ENCODE data around the gene ISOC2.

Gene ISOC2

DNA sequence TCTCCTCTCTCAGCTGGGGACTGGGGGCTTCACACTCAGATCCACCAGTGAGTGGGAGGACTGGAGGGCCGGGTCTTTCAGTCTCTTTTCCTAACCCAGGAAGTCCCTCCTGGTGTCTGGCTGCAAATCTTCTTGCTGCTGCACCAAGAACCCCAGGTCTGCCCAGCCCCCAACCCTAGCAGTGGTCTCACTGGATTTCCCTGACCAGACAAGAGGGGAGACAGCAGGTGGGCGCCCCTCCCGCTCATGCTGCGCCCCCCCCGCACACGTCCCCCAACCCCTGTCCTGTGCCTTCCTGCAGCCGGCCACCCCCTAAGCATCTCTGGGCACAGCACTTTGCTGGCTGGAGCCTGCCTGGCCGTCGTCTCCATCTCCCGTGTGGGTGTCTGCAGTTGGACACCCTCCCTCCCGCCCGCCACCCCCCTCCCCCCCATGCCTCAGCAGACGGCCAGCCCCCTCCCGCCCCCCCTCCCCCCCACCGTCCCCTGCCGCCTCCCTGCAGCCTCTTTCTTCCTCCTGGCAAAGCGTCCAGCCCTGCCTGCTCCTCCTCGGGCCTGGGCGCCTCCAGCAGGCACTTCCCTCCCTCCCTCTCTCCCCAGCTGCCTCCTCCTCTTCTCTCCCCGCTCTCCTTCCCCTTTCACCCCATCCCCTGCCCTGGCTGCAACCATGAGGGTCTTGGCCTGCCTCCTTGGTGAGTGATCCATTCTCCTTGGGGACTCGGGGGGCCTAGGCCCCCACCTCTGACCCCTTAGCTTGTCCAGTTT is 26.7 kb upstream of the ISOC2 start, which contains the start of gene SSC5D:
SSC5D (plus strand) TSS at position 513 of the 764 bp plus-strand sequence; CDS start at position 667, 154 bp downstream.
- DNase-seq (ENCODE audit: extremely low read depth, low read depth) = no peak
- TF ChIP-seq, protein P1, sequence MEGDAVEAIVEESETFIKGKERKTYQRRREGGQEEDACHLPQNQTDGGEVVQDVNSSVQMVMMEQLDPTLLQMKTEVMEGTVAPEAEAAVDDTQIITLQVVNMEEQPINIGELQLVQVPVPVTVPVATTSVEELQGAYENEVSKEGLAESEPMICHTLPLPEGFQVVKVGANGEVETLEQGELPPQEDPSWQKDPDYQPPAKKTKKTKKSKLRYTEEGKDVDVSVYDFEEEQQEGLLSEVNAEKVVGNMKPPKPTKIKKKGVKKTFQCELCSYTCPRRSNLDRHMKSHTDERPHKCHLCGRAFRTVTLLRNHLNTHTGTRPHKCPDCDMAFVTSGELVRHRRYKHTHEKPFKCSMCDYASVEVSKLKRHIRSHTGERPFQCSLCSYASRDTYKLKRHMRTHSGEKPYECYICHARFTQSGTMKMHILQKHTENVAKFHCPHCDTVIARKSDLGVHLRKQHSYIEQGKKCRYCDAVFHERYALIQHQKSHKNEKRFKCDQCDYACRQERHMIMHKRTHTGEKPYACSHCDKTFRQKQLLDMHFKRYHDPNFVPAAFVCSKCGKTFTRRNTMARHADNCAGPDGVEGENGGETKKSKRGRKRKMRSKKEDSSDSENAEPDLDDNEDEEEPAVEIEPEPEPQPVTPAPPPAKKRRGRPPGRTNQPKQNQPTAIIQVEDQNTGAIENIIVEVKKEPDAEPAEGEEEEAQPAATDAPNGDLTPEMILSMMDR (IDR thresholded peaks at IDR 0.05; ENCODE audit: low read depth, low read length) = no peak

DNA sequence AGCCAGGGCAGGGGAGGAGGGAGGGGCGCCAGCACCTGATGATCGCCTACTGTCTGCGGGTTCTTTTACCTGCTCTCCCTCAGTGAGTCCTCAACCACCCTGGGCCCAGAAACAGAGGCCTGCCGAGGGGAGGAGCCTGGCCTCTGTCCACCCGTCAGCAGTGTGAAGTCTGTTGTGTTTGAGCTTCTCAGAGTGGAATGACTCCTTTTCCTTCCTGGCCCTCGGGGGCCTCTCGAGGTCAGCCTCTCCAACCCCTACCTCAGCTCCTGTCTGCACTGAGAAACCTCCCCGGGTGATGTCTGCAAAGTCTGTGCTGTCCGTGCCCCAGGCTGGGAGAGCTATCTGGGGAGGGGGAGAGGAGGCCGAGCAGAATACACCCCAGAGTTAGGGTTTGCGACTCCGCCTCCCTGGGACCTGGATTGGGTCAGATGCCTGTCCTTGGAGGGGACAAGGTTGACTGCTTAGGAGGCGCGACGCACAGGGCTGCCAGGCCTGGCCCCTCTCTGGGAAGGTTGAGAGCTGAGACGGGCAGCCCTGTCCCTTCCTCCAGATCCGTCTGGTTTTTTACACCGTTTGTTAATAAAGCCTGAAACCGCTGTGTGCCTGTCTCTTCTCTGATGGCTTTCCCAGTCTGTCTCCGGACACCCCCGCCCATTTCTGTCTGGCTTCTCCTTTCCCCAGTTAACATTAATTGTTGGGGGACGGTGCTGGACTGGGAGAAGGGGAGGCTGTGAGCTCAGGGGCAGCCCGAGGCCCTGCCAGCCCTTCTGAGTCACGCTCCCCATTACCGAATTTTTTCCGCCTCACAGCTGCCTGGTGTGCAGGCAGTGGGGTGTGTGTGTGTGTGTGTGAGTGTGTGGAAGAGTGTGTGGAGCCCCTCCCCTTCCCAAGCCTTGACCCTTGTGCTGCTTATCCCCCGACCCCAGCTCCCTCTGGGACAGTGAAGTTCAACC is 25.8 kb upstream of the ISOC2 start:
- TF ChIP-seq, protein P1 (IDR thresholded peaks at IDR 0.05; ENCODE audit: low read depth, low read length) = no peak
- peak; percentile 94 for DNase-seq (ENCODE audit: extremely low read depth, low read depth)

DNA sequence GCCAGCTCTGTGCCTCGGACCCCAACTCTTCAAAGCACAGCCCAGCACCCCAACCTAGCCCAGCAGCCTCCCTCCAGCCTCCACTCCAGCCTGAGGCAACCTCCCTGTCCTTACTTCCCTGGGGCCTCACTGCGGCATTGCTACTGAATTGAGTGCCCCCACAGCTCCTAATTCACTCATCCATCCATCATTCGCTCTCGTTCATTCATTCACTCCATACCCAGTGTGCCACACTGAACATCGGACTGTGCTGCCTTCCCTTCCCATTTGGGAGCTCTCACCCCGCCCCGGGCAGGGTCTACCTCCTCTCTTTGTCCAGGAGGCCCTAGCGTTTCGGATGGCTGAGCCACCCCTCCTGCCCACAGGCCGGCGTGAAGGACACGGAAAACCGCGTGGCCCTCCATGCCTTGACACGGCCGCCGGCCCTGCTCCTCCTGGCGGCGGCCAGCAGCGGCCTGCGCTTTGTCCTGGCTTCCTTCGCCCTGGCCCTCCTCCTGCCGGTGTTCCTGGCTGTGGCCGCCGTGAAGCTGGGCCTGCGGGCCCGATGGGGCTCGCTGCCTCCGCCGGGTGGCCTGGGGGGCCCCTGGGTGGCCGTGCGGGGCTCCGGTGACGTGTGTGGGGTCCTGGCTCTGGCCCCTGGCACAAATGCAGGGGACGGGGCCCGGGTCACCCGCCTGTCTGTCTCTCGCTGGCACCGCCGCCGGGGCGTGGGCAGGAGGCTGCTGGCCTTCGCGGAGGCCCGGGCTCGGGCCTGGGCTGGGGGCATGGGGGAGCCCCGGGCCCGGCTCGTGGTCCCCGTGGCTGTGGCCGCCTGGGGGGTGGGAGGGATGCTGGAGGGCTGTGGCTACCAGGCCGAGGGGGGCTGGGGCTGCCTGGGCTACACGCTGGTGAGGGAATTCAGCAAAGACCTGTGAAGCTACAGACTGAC is 24.9 kb upstream of the ISOC2 start:
- DNase-seq (ENCODE audit: extremely low read depth, low read depth) = no peak
- TF ChIP-seq, protein P1 (IDR thresholded peaks at IDR 0.05; ENCODE audit: low read depth, low read length) = peak; percentile 42

DNA sequence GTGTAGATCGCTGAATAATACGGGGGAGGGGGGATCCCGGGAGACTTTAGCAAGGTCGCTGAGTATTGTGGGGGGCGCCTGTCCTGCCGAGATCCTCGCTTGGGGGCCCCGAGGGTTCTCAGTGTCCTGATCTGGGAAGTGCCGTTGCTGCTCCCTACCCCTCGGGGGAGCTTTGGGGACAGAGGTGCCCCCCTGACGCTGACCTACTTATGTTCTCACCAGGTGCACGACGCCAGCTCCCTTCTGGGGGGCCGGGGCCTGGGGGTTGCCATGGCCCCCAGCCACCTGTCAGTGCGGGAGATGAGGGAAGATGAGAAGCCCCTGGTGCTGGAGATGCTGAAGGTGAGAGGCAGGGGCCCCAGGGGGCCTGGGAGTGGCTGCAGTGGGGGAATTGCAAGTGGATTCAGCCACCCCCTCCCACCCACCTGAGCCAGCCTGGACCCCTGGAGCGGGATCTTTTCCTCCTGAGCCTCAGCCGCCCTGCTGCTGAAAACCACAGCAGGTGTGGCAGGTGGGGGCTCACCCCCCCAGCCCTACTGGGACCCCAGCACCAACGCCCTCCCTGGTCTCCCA is 24.1 kb upstream of the ISOC2 start:
- TF ChIP-seq, protein P1 (IDR thresholded peaks at IDR 0.05; ENCODE audit: low read depth, low read length) = no peak
- DNase-seq (ENCODE audit: extremely low read depth, low read depth) = no peak

DNA sequence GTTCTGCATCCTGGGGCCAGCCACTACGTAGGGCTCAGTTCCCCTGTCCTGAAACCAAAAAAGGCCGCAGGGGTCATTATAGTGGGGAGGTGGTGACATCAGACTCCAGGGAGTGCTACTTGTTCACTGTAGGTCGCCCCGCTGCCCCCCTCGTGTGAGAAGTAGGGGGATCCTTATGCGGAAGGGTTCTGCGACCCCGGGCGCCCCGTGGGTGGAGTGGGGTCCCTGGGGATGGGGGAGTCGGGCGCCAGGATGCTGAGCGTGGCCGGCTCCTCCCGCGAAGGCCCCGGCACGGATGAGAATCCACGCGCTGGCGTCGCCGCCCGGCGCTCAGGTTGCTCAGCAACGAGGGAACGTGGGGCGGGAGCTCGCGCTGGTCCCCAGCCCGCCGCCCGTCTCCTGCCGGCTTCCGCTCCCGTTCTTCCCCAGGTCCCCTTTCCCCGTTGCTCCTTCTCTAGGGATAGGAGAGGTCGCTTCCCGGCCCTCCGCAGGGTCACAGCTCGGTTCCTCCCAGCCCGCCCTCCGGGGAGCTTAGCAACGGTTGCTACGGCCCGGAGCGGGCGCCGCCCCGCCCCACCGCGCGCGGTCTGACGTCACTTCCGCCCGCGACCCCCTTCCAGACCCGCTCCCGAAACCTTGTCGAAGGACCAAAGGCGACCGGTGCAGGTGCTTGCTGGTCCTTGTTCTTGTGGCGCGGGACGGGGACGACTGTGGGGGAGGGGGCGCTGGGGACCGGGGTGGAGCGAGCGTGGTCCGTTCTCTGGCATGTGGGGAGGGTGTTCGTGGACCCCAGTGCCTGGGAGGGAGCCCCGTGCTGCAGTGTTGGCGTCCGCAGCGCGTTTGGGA is 23.4 kb upstream of the ISOC2 start, which contains the start of gene NAT14:
NAT14 (plus strand) TSS at position 596 of the 846 bp plus-strand sequence. CDS start 521 bp downstream, outside the sequence.
- TF ChIP-seq, protein P1 (IDR thresholded peaks at IDR 0.05; ENCODE audit: low read depth, low read length) = no peak
- DNase-seq (ENCODE audit: extremely low read depth, low read depth) = no peak
